Loucy (cell line): ENCODE measurements around the gene CHST10.

ENCODE experiments used
- H2AFZ ChIP-seq: fragments of 200-600 bp; sonication (generic); 2 replicates; pipeline ENCODE4 v1.6.0; 2016; ENCODE audit warnings: antibody characterized with exemption, mild to moderate bottlenecking, low read length, moderate library complexity
- H3F3A ChIP-seq: fragments of 200-600 bp; 2 replicates; pipeline ENCODE4 v1.6.0; 2016; ENCODE audit warnings: antibody characterized with exemption, low read depth, mild to moderate bottlenecking
- H3K27me3 ChIP-seq: fragments of 200-600 bp; sonication (generic); 2 replicates; pipeline ENCODE4 v1.6.1; 2014; ENCODE audit warnings: low read length, mild to moderate bottlenecking; ENCODE audit not compliant: insufficient read depth, poor library complexity, severe bottlenecking
- H3K36me3 ChIP-seq: fragments of 200-600 bp; sonication (generic); 2 replicates; pipeline ENCODE4 v1.6.1; 2016; ENCODE audit warnings: low read length; ENCODE audit not compliant: insufficient read depth
- H3K4me1 ChIP-seq: fragments of 200-600 bp; sonication (generic); 2 replicates; pipeline ENCODE4 v1.5.1; 2014; ENCODE audit warnings: low read length, mild to moderate bottlenecking; ENCODE audit not compliant: insufficient read depth, poor library complexity, severe bottlenecking
- H3K4me2 ChIP-seq: fragments of 200-600 bp; sonication (generic); 2 replicates; pipeline ENCODE4 v1.6.0; 2014; ENCODE audit warnings: antibody characterized with exemption, low read length, low read depth, mild to moderate bottlenecking; ENCODE audit not compliant: poor library complexity, severe bottlenecking
- H3K4me3 ChIP-seq: fragments of 200-600 bp; sonication (generic); 2 replicates; pipeline ENCODE4 v1.5.1; 2014; ENCODE audit warnings: low read length, mild to moderate bottlenecking, mixed read lengths; ENCODE audit not compliant: poor library complexity, severe bottlenecking
- H3K79me2 ChIP-seq: fragments of 200-600 bp; sonication (generic); 2 replicates; pipeline ENCODE4 v1.6.1; 2014; ENCODE audit warnings: low read length; ENCODE audit not compliant: insufficient read depth
- H3K9ac ChIP-seq: fragments of 200-600 bp; sonication (generic); 2 replicates; pipeline ENCODE4 v1.6.0; 2014; ENCODE audit warnings: mild to moderate bottlenecking, low read depth, low read length, moderate library complexity; ENCODE audit not compliant: poor library complexity, severe bottlenecking
- H3K9me2 ChIP-seq: fragments of 200-600 bp; sonication (generic); replicated peaks from 2 replicates; pipeline ENCODE4 v1.6.1; 2016; ENCODE audit warnings: low read depth, low read length, mixed read lengths
- H3K9me3 ChIP-seq: fragments of 200-600 bp; sonication (generic); 2 replicates; pipeline ENCODE4 v1.6.1; 2014; ENCODE audit warnings: mild to moderate bottlenecking, antibody characterized with exemption, low read length, low read depth; ENCODE audit not compliant: insufficient read depth
- H4K20me1 ChIP-seq: fragments of 200-600 bp; sonication (generic); 2 replicates; pipeline ENCODE4 v1.6.0; 2014; ENCODE audit warnings: antibody characterized with exemption, low read length, mild to moderate bottlenecking; ENCODE audit not compliant: insufficient read depth, poor library complexity, severe bottlenecking
- CTCF ChIP-seq: fragments of 200-600 bp; sonication (generic); conservative IDR thresholded peaks from 2 replicates; pipeline ENCODE4 v1.5.1; 2014; ENCODE audit warnings: mild to moderate bottlenecking, antibody characterized with exemption, low read length
- EZH2phosphoT487 ChIP-seq: fragments of 200-600 bp; IDR thresholded peaks from 2 replicates; pipeline ENCODE4 v1.6.1; 2018; ENCODE audit warnings: antibody characterized with exemption, mild to moderate bottlenecking, moderate library complexity, borderline replicate concordance

CHST10 gene

GRCh38 chr2:100406120-100406508 lies 11.4 kb downstream of the CHST10 start:
- Histone ChIP-seq H4K20me1 (no peaks in the 10 kb centered on the region), H3K4me1 (no peaks in the 10 kb centered on the region), H3K4me2 (no peak overlapping the region), H3K9me2 (no peaks in the 10 kb centered on the region), H3F3A (no peaks in the 10 kb centered on the region), H3K27me3 (no peaks in the 10 kb centered on the region), H2AFZ (no peak overlapping the region), H3K9ac (no peak overlapping the region), H3K79me2 (no peaks in the 10 kb centered on the region), H3K36me3 (peaks cover 8% of the 10 kb centered on the region; the same call in 1 of the 2 replicates), H3K4me3 (no peak overlapping the region), H3K9me3 (no peaks in the 10 kb centered on the region)
- TF ChIP-seq CTCF = no peak
- TF ChIP-seq EZH2phosphoT487 = no peak

DNA sequence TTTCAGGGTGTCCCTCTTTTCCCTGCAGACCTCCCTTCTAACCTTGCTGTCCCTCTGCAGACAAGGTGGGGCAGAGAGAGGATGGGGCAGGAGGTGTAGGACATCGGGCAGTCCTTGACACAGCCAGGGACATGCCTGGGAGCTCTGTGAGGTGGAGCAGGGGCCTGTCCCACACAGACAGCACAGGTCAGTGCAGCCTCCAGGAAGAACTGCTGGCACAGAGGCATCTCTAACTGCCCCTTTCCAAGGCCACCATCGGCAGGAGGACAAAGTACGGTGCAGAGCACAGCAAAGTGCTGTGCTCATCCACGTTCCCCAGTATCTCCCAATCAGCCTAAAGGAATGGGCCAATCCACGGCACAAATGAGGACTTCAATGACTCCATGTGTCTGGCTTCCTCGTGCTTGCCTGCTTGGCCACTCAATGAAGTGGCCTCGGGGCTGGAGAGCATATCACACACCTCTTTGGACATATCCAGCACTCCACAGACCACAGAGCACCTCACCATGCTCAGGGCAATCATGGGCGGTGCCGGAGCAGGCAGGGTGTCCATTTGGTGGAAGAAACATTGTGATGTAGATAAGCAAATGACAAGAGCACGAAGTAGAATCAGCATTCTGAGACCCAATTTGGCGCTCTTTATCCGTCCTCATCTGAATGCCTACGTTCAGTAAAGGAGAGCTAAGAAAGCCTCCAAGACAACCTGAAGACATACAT lies 11.9 kb downstream of the CHST10 start:
- no peak overlapping the region for H3K4me3 ChIP-seq
- H3K36me3 ChIP-seq = peaks cover 8% of the 10 kb centered on the region; the same call in 1 of the 2 replicates
- no peaks in the 10 kb centered on the region for H3K4me1 ChIP-seq
- H3K9ac ChIP-seq = no peak overlapping the region
- no peaks in the 10 kb centered on the region for H4K20me1 ChIP-seq
- no peaks in the 10 kb centered on the region for H3K9me2 ChIP-seq
- H3K4me2 ChIP-seq = no peak overlapping the region
- no peaks in the 10 kb centered on the region for H3K9me3 ChIP-seq
- no peaks in the 10 kb centered on the region for H3F3A ChIP-seq
- no peak for TF ChIP-seq EZH2phosphoT487
- TF ChIP-seq CTCF = no peak
- no peak overlapping the region for H2AFZ ChIP-seq
- no peaks in the 10 kb centered on the region for H3K79me2 ChIP-seq
- no peaks in the 10 kb centered on the region for H3K27me3 ChIP-seq

DNA sequence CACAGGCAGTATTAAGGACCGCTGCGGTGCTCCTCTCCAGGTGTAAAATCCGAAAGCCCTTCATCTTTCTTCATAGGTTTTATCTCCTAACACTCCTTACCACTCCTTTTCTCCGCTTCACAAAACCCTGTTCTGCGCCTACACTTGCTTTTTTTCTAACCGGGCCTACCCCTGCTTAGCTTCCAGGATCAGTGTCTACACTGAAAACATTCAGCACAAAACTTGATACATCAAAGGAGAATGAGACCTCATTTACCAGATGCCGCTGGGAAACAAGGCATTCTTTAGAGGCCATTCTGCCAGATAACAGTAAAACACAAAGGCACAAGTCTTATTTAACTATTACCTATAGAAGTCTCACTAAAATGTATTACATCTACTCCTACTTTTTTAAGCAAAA lies 13.1 kb downstream of the CHST10 start:
- H3K27me3 ChIP-seq = no peaks in the 10 kb centered on the region
- H3K4me3 ChIP-seq = no peak overlapping the region
- no peaks in the 10 kb centered on the region for H3K9me2 ChIP-seq
- H3K79me2 ChIP-seq = no peaks in the 10 kb centered on the region
- H3K4me2 ChIP-seq = no peak overlapping the region
- H3K4me1 ChIP-seq = no peaks in the 10 kb centered on the region
- H3K9me3 ChIP-seq = no peaks in the 10 kb centered on the region
- TF ChIP-seq EZH2phosphoT487 (no peak), CTCF (no peak)
- peaks cover 8% of the 10 kb centered on the region; the same call in 1 of the 2 replicates for H3K36me3 ChIP-seq
- no peak overlapping the region for H2AFZ ChIP-seq
- no peaks in the 10 kb centered on the region for H3F3A ChIP-seq
- H4K20me1 ChIP-seq = no peaks in the 10 kb centered on the region
- H3K9ac ChIP-seq = no peak overlapping the region
